Gastroesophageal sphincter (tissue), 4 donors: Measurements from ENCODE around the gene SRPK3. TPM values are rescaled to one million over a fixed set of nuclear protein-coding genes. Genes with fewer than 3 reads are reported as not detected.

Experiments used
- ATAC-seq: fragments of 150-250 bp; one replicate; pipeline ENCODE4 v1.9.1; 2016; ENCODE audit warnings: mild to moderate bottlenecking, moderate library complexity
- H3K27ac ChIP-seq, 4 donors: fragments of 200-600 bp; sonication (generic) in 3 of 4; 1 replicate in 3 of 4; 2 replicates in 1 of 4; pipeline ENCODE4 v1.5.1; 2016 to 2019
- H3K27me3 ChIP-seq: fragments of 200-600 bp; sonication (generic); one replicate; pipeline ENCODE4 v1.5.1; 2019
- H3K36me3 ChIP-seq, 2 donors: fragments of 200-600 bp; sonication (generic); one replicate each; pipeline ENCODE4 v1.5.1; 2019; ENCODE audit warnings: control low read depth in 1 of 2
- H3K4me1 ChIP-seq, 3 donors: fragments of 200-600 bp; sonication (generic); 1 replicate in 2 of 3; 2 replicates in 1 of 3; pipeline ENCODE4 v1.5.1; 2016 to 2019; ENCODE audit warnings: control low read depth in 2 of 3
- H3K4me3 ChIP-seq, 2 donors: fragments of 200-600 bp; sonication (generic); one replicate each; pipeline ENCODE4 v1.5.1; 2019; ENCODE audit warnings: mild to moderate bottlenecking in 1 of 2, moderate library complexity in 1 of 2
- H3K9me3 ChIP-seq, 3 donors: fragments of 200-600 bp; sonication (generic); one replicate each; pipeline ENCODE4 v1.5.1; 2017 to 2019; ENCODE audit warnings: control low read depth in 2 of 3
- EP300 ChIP-seq: sonication (generic); formaldehyde crosslinking; IDR thresholded peaks from one replicate; pipeline ENCODE4 v1.6.1; 2017; ENCODE audit warnings: antibody characterized with exemption, mild to moderate bottlenecking
- POLR2A ChIP-seq, 2 donors: fragments of 450-650 bp; IDR thresholded peaks; one replicate each; pipeline ENCODE4 v1.6.1; 2017; ENCODE audit warnings: antibody characterized with exemption in 2 of 2, mild to moderate bottlenecking in 2 of 2, moderate library complexity in 1 of 2
- POLR2AphosphoS5 ChIP-seq: sonication (generic); formaldehyde crosslinking; IDR thresholded peaks from one replicate; pipeline ENCODE4 v1.6.1; 2017; ENCODE audit warnings: antibody characterized with exemption
- WGBS, 2 donors: methylation state at CpG; one replicate each; pipeline ENCODE4 v1.1.5; 2018; ENCODE audit warnings: low coverage in 1 of 2; 5-methylcytosine and 5-hydroxymethylcytosine counted together
- total RNA-seq, 4 donors: library from RNA; depleted of rRNA; stranded (reverse); fragments of >200 nt; gene quantifications; one replicate each; pipeline ENCODE4 v1.1.0, GENCODE V29; 2016
- TF ChIP-seq, protein P1 (sequence below), 4 experiments: fragments of 200-600 bp in 2 of 4; fragments of 450-650 bp in 2 of 4; sonication (generic) in 1 of 4; IDR thresholded peaks; one replicate each; pipeline ENCODE4 v1.5.1; 2017 to 2019; ENCODE audit warnings: antibody characterized with exemption in 4 of 4, mild to moderate bottlenecking in 2 of 4, moderate library complexity in 2 of 4

The SRPK3 gene
- total RNA-seq, 4 donors from 2014 or later: 3.0 to 4.7 (median 4.4) TPM; not detected in 1

DNA sequence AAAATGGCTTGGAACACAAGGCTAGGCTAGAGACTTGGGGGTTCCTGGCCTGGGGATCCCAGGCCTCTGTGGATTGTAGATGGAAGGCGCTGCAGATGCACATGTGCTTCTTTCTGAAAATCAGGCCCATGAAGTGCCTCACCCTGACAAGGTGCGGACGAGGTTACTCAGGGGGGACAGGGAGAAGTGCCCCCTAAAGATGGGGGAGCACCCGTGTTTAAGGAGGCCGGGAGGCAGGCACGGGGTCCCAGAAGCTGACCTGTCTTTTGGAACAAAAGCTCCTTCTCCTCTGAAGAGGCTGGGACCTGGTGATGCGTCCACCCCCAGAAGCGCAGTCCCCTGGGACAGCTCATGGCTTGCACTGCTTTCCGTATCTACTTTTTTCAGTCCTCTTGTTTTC is 47.1 kb downstream of the SRPK3 start:
- ATAC-seq: no peak
- H3K27ac ChIP-seq: peak overlapping the region in 3 of 4 donors; percentile 58 to 82 (median 79)
- H3K36me3 ChIP-seq: no peaks in the 10 kb centered on the region
- H3K4me1 ChIP-seq: peaks cover 0 to 21% (median 0%) of the 10 kb centered on the region in 3 donors
- no peaks in the 10 kb centered on the region for H3K27me3 ChIP-seq
- 60% methylated on average over 2 of the region's 9 CpGs; no CpG with 5 or more reads in 1 of the 2 donors for WGBS, 2 donors
- H3K9me3 ChIP-seq: no peaks in the 10 kb centered on the region
- H3K4me3 ChIP-seq: no peak overlapping the region
- no peak for TF ChIP-seq POLR2A (IDR thresholded peaks at IDR 0.05)
- TF ChIP-seq, protein P1, sequence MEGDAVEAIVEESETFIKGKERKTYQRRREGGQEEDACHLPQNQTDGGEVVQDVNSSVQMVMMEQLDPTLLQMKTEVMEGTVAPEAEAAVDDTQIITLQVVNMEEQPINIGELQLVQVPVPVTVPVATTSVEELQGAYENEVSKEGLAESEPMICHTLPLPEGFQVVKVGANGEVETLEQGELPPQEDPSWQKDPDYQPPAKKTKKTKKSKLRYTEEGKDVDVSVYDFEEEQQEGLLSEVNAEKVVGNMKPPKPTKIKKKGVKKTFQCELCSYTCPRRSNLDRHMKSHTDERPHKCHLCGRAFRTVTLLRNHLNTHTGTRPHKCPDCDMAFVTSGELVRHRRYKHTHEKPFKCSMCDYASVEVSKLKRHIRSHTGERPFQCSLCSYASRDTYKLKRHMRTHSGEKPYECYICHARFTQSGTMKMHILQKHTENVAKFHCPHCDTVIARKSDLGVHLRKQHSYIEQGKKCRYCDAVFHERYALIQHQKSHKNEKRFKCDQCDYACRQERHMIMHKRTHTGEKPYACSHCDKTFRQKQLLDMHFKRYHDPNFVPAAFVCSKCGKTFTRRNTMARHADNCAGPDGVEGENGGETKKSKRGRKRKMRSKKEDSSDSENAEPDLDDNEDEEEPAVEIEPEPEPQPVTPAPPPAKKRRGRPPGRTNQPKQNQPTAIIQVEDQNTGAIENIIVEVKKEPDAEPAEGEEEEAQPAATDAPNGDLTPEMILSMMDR (IDR thresholded peaks at IDR 0.05): no peak
- no peak for TF ChIP-seq POLR2AphosphoS5
- no peak for TF ChIP-seq EP300

DNA sequence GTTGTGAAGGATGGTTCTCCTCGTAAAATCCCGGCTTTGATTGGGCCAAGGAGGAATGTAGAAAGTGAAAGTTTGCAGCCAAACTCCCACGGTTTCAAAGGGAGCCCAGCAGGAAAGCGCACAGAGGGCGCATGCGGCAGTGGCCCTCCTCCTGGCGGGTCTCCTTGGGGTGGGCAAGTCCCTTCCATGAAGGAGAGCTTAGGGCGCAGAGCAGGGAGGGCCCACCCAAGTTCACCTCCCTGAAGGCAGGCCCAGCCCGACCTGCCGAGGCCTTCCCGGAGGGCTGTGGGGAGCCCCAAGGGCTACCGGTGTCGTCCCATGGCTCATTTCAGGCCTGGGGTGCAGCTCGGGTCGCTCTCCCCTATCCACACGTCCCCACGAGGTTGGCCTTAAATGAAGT is 47.5 kb downstream of the SRPK3 start:
- Histone ChIP-seq H3K36me3 (no peaks in the 10 kb centered on the region), H3K27me3 (no peaks in the 10 kb centered on the region), H3K4me3 (peak overlapping the region; percentile 52 to 60), H3K4me1 (peaks cover 0 to 21% (median 0%) of the 10 kb centered on the region in 3 donors), H3K27ac (peak overlapping the region in 3 of 4 donors; percentile 58 to 82 (median 79)), H3K9me3 (no peaks in the 10 kb centered on the region)
- no peak for TF ChIP-seq POLR2A (IDR thresholded peaks at IDR 0.05)
- TF ChIP-seq POLR2AphosphoS5: no peak
- no peak for TF ChIP-seq EP300
- TF ChIP-seq, protein P1 (IDR thresholded peaks at IDR 0.05): no peak
- no CpG with 5 or more reads among the region's 17 CpGs for WGBS, 2 donors
- ATAC-seq: peak; percentile 7

DNA sequence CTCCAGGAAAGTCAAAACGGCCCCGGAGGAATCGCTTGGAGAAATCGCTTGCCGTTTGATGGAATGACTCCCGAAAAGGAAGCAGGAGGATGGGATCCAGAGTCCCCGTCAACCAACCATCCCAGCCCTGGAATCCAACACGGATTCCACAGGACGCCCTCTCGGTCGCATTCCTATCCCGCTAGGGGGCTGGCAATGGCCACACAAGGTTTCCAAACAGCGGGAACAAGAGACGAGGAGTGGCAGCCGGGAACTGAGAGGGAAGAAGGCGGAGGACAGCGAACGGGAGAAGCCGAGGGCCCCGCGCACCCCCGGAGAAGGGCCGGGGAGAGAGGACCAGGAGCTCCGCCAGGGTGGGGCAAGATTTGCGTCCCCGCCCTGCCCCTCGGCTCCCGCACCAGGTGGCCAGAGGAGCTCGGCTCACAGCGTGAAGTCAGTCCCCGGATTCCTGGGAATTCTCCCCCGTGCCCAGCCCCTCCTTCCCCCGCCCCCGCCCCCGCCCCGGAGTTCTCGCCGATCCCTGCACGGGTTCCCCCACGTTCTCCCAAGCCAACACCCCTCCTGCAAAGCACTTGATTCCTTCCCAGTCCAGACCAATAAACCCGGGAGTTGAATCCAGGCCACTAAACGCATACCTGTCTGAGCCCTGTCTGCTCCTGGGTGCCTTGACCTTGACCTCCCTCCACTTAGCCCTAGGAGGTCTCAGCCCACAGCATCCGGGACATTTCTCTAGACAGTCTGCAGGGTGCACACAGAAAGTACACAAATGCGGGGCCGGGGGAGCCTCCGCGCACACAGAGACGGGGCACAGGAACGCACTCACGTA is 48.1 kb downstream of the SRPK3 start:
- peak overlapping the region; percentile 52 to 60 for H3K4me3 ChIP-seq
- peaks cover 0 to 21% (median 0%) of the 10 kb centered on the region in 3 donors for H3K4me1 ChIP-seq
- no CpG with 5 or more reads among the region's 50 CpGs for WGBS, 2 donors
- no peaks in the 10 kb centered on the region for H3K36me3 ChIP-seq
- peak; percentile 39 for ATAC-seq
- TF ChIP-seq POLR2AphosphoS5 (no peak), EP300 (no peak), POLR2A (IDR thresholded peaks at IDR 0.05) (no peak)
- TF ChIP-seq, protein P1 (IDR thresholded peaks at IDR 0.05): no peak
- H3K27ac ChIP-seq: peak overlapping the region; percentile 37 to 82 (median 68)
- no peaks in the 10 kb centered on the region for H3K27me3 ChIP-seq
- no peaks in the 10 kb centered on the region for H3K9me3 ChIP-seq

DNA sequence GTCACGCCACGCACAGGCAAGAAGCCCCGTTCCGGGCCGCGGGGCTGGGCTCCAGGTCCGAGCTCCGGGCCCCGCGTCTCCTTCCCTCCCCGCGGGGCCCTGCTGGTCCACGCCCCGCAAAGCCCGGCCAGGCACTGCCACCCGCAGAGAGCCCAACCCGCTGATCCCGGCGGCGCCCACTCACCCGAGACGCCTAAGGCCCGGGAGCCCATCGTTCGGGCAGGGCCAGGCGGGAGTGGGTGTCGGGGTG is 48.6 kb downstream of the SRPK3 start:
- Histone ChIP-seq H3K36me3 (no peaks in the 10 kb centered on the region), H3K4me1 (peaks cover 0 to 21% (median 0%) of the 10 kb centered on the region in 3 donors), H3K27me3 (no peaks in the 10 kb centered on the region), H3K27ac (peak overlapping the region in 3 of 4 donors; percentile 58 to 82 (median 79)), H3K4me3 (peak overlapping the region; percentile 52 to 60), H3K9me3 (no peaks in the 10 kb centered on the region)
- no CpG with 5 or more reads among the region's 27 CpGs for WGBS, 2 donors
- ATAC-seq: peak; percentile 27
- no peak for TF ChIP-seq POLR2A (IDR thresholded peaks at IDR 0.05)
- no peak for TF ChIP-seq POLR2AphosphoS5
- no peak for TF ChIP-seq EP300
- TF ChIP-seq, protein P1 (IDR thresholded peaks at IDR 0.05): no peak
